Neural crest cell (in vitro differentiated cells): ENCODE results near the gene CCL13. TPM values are rescaled to one million over a fixed set of nuclear protein-coding genes. Genes with fewer than 3 reads are reported as not detected.

Experiments
- DNase-seq: peaks from one replicate; pipeline ENCODE4 v3.0.0; 2021; ENCODE audit warnings: low read depth, mixed read lengths, low spot score
- H3K27ac Mint-ChIP-seq: one replicate; pipeline ENCODE4 v1.8.0; 2021; ENCODE audit warnings: mild to moderate bottlenecking, mixed read lengths; ENCODE audit not compliant: unreplicated experiment
- H3K27me3 Mint-ChIP-seq: 2 replicates; pipeline ENCODE4 v1.8.0; 2021; ENCODE audit warnings: low read depth, mild to moderate bottlenecking, mixed read lengths
- H3K36me3 Mint-ChIP-seq: 2 replicates; pipeline ENCODE4 v1.8.0; 2021; ENCODE audit warnings: low read depth, mild to moderate bottlenecking, mixed read lengths
- H3K4me1 Mint-ChIP-seq: 2 replicates; pipeline ENCODE4 v1.8.0; 2021; ENCODE audit warnings: mixed read lengths
- H3K4me3 Mint-ChIP-seq: one replicate; pipeline ENCODE4 v1.8.0; 2021; ENCODE audit warnings: mild to moderate bottlenecking, mixed read lengths
- H3K9me3 Mint-ChIP-seq: 2 replicates; pipeline ENCODE4 v1.8.0; 2021; ENCODE audit warnings: mixed read lengths
- total RNA-seq: library from RNA; stranded (reverse); gene quantifications from 2 replicates; pipeline ENCODE4 v1.2.1, GENCODE V29; 2021
- TF ChIP-seq, protein P1 (sequence below): fragments of 200-600 bp; sonication (generic); conservative IDR thresholded peaks from 2 replicates; pipeline ENCODE4 v1.5.0; 2021; ENCODE audit warnings: antibody characterized with exemption, mild to moderate bottlenecking

CCL13 gene
- total RNA-seq, 1 donor from 2014 or later, result not detected

- Mint-ChIP-seq H3K4me1 (no peaks in the 10 kb centered on the region), H3K9me3 (no peaks in the 10 kb centered on the region), H3K36me3 (no peaks in the 10 kb centered on the region), H3K4me3 (no peak overlapping the region), H3K27me3 (peaks cover 45% of the 10 kb centered on the region), H3K27ac (no peak overlapping the region)
- TF ChIP-seq, protein P1, sequence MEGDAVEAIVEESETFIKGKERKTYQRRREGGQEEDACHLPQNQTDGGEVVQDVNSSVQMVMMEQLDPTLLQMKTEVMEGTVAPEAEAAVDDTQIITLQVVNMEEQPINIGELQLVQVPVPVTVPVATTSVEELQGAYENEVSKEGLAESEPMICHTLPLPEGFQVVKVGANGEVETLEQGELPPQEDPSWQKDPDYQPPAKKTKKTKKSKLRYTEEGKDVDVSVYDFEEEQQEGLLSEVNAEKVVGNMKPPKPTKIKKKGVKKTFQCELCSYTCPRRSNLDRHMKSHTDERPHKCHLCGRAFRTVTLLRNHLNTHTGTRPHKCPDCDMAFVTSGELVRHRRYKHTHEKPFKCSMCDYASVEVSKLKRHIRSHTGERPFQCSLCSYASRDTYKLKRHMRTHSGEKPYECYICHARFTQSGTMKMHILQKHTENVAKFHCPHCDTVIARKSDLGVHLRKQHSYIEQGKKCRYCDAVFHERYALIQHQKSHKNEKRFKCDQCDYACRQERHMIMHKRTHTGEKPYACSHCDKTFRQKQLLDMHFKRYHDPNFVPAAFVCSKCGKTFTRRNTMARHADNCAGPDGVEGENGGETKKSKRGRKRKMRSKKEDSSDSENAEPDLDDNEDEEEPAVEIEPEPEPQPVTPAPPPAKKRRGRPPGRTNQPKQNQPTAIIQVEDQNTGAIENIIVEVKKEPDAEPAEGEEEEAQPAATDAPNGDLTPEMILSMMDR, result no peak
- DNase-seq, result no peak
Measured at GRCh38 chr17:34406226-34406625, 49.9 kb downstream of the CCL13 start.

Other genes with a start within 250 kb of the CCL13 start
- 3.5 and 3.9 TPM in 2 replicates for gene CCL2, start 101.2 kb upstream of the CCL13 start, total RNA-seq
- gene CCL7, start 86.3 kb upstream of the CCL13 start, total RNA-seq, result not detected in 2 replicates
- not detected in 2 replicates for gene CCL11, start 70.7 kb upstream of the CCL13 start, total RNA-seq
- gene CCL8, start 37.0 kb upstream of the CCL13 start, total RNA-seq, result not detected in 2 replicates
- not detected in 2 replicates for gene CCL1, start 6.8 kb downstream of the CCL13 start, total RNA-seq
- 3.3 and 3.6 TPM in 2 replicates for gene TMEM132E, start 223.1 kb downstream of the CCL13 start, total RNA-seq